Stimulated activated CD4-positive, alpha-beta T cell treated with anti-CD3 and anti-CD28 coated beads, Interleukin-4, amount 100 ng/mL, for 24 hours (primary cell): ENCODE data around the gene CROCC2.

Experiments used
- DNase-seq: peaks from one replicate; pipeline ENCODE4 v3.0.0-alpha.2; 2020

CROCC2 gene

DNA sequence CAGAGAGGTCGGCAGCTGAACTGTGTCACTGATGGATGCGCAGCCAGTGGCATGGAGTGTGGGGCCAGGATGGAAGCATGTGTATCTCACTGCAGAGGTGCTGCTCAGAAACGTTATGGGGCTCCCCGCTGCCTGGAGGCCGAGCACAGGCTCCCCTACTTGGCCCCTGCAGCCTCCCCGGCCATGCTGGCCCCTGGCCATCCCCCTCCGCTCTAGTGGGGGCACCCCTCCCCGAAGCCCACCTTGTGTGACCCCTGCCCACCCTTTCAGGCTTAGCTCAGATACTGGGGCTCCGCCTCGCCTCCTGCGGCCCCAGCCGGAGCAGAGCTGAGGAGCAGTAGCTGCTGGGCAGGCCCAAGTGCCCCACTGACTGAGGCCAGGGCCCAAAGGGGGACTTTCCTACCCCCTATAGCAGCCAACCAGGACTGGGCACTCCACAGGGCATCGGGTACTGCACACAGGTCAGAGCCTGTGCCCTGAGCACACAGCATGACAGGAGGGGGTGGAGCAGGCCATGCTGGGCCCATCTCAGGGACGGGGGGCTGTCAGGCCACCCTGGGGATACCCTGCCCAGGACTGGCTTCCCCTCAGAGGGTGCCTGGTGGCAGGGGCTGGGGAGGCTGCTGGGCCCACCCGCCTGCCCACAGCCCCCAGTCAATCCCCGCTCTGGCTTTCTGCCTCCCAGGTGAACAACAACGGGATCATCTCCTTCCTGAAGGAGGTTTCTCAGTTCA, 123.6 kb downstream of the CROCC2 start:
- DNase-seq: no peak

DNA sequence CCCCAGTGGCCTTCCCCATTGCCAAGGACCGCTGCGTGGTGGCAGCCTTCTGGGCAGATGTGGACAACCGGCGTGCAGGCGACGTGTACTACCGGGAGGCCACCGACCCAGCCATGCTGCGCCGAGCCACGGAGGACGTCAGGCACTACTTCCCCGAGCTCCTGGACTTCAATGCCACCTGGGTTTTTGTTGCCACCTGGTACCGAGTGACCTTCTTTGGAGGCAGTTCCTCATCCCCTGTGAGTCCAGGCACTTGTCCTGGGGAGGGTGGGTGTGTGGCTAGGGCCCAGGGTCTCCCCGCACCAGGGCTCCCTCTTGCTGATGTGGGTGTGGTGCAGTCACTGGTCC, 124.2 kb downstream of the CROCC2 start:
- DNase-seq: no peak

DNA sequence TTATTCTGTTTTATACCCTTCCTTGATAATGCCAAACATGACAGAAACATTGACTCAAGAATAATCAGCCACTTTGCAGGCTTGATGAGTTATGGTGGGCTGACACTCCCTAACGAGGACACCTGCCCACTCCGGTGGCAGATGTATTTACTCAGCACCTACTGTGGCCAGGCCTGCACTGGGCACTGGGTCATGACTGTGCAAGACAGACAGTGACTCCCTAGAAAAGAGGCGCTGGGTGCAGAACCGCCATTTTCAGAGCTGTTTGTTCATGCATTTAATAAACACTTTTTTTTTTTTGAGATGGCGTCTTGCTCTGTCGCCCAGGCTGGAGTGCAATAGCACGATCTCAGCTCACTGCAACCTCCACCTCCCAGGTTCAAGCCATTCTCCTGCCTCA, 124.7 kb downstream of the CROCC2 start:
- DNase-seq: no peak

DNA sequence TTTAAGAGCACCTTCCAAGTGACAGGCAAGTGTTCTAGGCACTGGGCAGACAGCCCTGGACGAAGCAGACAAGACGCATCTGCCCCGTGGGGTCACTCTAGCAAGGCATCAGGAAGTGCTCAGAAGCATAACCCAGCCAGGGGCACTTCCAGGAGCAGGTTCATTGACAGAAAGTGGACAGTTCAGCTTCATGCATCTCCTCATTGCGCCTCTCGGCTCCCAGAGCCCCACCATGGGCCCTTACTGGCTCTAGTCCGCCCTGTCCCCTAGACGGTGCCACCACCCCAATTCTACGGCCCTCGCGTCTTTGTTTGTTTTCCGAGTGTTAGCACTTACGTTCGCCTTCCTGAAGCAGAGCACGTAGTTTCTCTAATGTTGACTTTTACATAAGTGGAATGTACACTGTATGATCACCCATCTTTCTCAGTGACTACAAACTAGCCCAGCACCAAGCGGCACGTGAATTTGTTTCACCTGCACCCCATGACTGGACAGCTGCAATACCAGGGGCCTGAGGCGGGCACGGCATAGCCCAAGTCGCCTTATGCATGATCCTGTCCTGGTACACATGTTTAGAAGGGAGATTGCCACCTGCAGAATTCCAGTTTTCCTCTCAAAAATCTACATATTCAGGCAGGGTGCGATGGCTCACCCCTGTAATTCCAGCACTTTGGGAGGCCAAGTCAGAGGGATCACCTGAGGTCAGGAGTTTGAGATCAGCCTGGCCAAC, 125.5 kb downstream of the CROCC2 start:
- no peak for DNase-seq

DNA sequence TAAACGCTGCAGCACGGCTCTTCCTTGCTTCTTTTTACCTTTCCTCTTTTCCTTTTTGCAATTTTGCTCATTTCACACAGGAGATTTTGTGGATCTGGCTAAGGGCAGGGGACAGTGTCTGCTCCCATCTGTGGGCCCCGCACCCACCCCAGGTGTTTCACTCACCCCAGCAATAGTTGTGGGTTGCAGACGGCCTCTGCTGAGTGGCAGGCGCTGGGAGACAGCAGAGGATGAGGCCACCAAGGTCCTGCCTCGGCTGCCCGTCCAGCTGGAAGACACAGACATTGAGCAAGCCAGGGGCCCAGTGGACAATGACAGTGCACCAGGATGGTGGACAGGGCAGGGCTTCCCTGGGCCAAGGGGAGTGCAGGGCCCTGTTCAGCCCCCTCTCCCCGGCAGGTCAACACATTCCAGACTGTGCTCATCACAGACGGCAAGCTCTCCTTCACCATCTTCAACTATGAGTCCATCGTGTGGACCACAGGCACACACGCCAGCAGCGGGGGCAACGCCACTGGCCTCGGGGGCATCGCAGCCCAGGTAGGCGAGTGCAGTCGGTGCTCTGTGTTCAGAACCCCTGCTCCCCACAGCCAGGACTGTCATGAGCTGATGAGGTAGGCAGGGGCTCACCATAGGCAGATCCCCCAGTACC, 127.3 kb downstream of the CROCC2 start:
- no peak for DNase-seq

DNA sequence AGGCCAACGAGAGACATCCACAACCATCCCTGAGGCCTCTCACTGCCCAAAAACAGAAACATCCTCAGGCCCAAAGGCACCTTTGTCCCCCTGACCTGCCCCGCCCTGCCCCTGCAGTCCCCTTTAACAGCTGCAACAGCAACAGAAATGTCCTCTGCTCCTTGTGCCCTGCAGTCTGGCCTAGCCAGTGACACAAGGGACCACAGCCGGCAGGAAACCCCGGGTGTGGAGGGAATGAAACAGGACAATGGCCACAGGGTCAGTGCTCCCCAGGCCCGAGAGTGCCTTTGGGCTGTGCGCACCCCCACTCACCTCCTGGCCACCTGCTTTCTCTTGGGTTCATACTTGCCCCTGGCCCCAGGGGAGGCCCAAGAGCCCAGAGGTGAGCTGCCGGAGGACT, 127.9 kb downstream of the CROCC2 start:
- no peak for DNase-seq

DNA sequence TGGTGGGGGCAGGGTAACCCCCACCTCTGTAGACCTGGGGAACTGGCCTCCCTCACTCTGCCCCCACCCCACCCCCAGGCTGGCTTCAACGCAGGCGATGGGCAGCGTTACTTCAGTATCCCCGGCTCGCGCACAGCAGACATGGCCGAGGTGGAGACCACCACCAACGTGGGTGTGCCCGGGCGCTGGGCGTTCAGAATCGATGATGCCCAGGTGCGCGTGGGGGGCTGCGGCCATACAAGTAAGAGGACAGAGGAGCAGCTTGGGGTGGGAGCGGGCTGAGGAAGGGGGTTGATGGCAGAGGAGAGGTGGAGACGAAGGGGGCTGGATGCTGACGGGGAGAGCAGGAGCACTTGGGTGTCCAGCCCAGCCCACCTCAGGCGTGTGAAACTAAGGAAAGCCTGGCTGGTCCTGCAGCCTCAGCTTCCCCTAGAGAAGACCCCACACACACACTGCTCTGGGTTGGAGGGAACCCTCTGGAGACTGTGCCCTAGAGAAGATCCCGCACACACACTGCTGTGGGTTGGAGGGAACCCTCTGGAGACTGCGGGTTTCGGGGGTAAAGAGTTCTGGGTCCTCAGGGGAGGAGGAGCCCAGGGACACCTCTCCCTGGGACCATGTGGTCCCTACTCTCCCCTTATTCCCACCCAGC, 128.5 kb downstream of the CROCC2 start:
- DNase-seq: no peak

DNA sequence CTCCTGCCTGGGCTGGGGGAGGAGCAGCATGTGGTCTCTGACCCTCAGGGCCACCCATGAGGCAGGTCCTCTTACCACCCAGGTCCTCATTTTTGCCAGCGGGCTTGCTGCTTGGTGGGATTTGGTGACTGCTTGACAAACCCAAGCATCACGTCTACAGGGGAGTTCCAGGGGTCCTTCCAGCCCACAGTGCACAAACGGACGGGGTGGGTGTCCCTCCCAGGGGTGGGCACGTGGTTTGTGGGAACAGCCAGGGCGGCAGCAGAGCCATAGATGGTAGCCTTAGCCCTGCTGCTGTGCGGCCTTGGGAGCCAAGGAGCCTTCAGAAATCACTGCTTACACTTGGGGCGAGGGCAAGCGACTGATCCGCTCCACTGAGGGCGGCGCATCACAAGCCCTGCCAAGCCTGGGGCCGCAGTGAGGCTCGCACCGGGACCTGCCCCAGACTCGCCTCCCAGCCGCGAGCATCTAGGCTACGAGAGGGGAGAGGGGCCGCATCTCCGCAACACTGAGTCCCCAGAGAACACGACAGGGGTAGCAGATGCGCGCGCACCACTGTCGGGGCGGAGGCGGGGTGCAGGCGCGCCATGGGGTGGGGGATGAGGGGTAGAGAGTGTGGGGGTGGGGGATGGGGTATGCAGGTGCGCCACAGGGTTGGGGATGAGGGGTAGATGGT, 129.1 kb downstream of the CROCC2 start:
- DNase-seq: no peak

DNA sequence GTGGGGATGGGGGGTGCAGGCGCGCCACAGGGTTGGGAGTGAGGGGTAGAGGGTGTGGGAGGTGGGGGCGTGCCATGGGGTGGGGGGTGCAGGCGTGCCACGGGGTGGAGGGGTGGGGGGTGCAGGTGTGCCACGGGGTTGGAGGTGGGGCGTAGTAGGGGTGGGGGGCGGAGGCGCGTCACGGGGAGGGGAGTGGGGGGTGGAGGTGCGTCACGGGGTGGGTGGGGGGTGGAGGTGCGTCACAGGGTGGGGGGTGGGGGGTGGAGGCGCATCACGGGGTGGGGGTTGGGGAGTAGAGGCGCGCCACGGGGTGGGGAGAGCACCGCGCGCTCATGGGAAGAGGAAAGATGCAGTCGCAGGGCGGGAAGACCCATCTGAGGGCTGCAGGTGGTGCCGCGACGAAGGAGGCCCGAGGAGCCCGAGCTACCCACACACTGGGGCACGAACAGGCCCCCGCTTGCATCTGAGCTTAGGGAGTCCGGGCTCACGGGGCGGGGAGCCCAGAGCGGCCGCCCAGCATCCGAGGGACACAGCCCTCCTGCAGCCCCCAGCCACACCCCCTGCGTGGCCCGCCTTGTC, 129.8 kb downstream of the CROCC2 start:
- DNase-seq: peak; percentile 30

DNA sequence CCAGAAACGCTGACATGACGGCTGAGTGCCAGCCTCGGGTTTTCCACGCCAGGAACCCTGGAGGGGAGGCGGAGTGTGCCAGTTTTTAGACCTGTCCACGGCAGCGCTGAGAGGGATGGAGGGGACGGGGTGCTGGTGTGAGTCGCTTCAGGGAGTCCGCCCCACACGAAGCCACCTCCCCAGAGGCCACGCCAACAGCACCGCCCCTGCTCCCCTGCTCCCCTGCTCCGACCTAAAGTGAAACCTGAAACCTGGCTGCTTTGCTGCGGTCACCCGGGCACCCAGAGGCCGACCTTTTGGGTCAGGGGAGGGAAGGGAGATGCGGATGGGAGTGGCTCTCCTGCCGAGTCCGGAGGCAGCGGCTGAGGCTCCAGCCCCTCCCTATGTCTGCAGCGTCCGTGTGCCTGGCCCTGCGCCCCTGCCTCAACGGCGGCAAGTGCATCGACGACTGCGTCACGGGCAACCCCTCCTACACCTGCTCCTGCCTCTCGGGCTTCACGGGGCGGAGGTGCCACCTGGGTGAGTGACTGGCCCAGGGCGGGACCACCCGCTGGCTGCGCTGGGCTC, 130.3 kb downstream of the CROCC2 start:
- peak; percentile 43 for DNase-seq

DNA sequence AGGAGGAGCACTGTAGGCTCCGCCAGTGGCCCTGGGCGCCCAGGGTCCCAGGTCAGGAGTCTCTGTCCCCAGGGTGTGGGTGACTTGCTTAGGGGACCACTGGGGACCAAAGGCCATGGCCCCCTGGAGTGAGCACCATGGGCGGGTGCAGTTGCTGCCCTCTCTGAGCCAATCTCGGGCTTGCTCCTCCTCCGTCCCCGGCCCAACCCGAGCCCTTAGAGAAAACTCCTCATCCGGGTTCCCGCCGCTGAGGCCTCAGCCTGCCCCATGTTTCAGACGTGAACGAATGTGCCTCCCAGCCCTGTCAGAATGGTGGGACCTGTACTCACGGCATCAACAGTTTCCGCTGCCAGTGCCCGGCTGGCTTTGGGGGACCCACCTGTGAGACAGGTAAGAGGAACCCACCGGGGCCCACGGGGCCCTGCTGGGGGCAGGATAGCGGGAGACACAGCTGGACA, 130.9 kb downstream of the CROCC2 start:
- no peak for DNase-seq

DNA sequence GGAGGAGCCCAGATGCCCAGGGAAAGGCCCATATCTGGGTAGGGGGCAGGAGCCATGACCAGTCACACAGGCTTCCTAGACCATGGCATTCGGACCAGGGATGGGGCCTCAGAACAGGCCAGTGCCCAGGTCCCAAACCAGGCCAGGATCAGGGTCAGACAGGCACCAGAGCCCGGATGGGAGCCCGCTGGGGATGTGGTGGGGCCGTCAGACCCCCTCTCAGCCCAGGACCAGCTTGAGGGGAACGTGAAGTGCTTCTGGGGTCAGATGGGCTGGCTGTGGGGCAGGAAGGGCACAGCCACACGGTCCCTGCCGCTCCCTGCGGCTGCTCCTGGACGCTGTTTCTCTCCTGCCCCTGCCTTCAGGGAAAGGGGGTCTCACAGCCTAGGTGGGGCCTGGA, 131.4 kb downstream of the CROCC2 start:
- no peak for DNase-seq

DNA sequence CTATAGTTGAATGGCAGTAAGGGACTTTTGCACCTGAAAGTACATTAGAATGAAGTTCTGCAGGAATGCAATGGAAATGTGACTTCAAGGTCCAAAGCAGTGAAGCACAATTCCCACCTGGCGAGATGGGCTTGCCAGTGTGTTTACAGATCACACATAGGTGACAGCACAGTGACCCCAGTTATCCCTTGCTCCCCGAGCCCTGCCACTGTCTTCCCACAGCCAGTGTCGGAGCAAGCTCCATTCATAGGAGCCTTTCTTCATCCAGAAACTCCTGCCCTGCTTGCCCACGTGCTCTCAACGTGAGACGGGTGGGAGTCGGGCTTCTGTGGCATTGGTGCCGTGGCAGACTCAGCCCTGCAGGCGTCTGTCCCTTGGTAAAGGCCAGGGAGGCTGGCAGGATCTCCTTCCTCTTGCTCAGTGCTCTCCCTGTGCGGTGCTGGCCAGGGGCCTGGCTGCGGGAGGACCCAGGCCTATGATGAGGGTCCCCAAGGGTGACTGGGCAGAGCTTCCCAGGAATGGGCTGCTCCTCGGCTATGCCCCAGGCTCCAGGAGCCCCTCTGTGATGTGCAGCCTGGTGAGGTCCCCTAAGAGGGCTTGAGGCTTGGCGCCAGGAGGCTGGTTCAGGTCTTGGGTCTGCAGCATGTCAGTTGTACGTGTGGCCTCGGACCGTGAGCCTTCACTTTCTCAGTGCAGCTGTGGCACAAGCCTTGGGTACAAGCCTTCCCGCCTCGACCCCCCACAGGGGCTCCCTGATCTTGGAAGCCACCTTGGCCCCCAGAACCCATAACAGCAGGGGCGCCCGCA, 132.4 kb downstream of the CROCC2 start:
- DNase-seq: no peak

DNA sequence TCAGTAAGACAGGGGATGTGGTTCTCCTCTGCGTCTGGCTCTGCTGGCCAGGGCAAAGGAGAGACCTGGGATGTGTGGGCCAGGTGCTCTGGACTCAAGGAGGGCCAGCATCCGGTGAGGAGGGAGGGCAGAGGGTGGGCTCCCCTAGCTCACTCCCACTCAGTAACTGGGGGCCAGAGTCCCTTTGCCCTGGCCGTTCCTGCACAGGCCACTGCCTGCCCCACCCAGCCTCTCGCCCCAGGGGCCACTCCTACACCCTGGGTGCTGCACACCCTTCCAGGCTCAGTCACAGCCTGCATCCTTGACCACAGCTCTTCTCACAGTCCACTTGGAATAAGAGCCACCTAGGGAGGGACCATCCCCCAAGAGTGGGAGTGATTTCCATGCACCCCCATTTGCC, 133.3 kb downstream of the CROCC2 start:
- no peak for DNase-seq

DNA sequence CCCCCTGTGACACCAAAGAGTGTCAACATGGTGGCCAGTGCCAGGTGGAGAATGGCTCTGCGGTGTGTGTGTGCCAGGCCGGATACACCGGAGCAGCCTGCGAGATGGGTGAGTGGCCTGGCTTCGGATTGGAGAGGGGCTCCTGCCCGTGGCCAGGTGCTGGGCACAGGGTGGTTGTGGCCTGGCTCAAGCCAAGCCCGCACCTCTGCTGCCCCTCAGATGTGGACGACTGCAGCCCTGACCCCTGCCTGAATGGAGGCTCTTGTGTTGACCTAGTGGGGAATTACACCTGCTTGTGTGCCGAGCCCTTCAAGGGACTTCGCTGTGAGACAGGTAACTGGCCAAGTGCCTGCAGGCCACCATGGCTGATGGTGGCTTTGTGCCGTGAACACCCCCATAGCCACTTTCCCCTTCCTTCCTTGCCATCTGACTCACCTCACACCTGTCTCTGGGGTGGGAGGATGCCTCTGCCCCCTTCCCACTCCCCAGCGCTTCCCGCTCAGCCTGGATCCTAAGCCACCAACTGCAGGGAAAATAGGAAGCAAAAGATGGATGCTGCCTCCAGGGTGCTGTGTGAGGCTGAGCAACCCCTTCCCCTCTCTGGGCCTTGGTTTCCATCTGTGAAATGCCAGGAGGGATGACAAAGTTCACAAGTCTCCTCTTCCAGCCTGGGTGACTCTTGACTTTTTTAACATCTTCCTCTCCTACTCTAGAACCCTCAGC, 134.1 kb downstream of the CROCC2 start:
- no peak for DNase-seq

DNA sequence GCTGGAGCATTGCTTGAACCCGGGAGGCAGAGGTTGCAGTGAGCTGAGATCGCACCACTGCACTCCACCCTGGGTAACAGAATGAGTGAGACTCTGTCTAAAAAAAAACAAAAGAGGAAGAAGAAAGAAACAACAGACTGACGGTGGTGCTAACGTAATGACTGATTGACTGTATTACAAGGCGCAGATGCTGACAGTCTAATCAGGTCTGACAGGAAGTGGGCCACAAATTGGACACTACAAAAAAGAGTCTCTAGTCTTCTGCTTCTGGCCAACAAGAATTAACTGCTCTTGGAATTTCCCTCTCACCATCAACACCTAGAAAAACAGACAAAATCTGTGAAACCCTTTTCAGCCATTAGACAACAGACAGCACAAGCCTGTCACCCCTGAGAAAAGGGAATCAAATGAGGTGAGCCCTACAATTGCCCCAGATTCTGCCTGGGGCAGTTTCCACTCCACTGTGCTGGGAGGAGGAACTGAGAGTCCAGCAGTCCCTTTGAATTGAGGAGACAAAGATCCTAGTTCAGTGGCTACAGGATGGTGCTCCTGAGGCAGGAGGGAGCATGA, 135.5 kb downstream of the CROCC2 start:
- DNase-seq: no peak
